SIG-M5 (cell line): Measurements from ENCODE around the gene EYA3.

Experiments
- DNase-seq: peaks from one replicate; lab custom pipeline; 2025; lab: John Stamatoyannopoulos, UW

Gene EYA3

DNA sequence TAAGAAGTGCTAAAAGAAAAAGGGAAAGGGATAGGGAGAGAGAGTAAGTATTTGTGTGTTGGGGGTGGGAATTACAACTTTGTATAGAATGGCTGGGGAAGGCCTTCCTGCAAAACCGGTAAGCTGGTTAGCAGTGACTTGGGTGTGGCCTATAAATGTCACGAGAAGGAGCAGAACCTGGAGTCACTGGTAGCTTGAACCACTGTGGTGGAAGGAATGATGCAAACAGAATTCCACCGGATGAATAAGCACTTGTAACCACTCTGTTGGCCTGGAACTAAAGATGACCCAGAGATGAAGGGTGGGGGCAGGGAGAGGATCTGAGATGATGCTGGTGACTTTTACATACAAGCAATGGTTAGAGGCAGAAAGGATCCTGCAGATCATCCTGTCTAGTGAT, 119.7 kb downstream of the EYA3 start:
- no peak for DNase-seq

- DNase-seq: no peak
These were observed 120.4 kb downstream of the EYA3 start for GRCh38 chr1:27967884-27968466.

- DNase-seq: no peak
These were observed 121.1 kb downstream of the EYA3 start for GRCh38 chr1:27967106-27967883.

GRCh38 chr1:27966402-27967105, 121.9 kb downstream of the EYA3 start:
- no peak for DNase-seq

DNA sequence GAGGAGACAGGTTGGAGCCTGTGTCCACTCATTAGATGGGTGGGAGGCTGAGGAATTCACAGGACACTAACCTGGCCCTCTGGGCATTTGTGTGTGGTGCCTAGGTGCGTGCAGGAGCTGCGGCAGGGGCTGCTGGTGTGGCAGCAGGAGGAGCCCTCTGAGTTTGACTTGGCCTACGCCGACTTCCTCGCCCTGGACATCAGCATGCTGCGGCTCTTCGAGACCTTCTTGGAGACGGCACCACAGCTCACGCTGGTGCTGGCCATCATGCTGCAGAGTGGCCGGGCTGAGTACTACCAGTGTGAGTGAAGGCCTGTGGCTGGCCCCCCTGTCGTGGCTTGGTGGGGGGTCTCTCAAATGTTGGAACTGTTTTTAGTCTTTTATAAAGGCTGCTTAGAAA, 125.0 kb downstream of the EYA3 start:
- no peak for DNase-seq

- DNase-seq: no peak
These were observed 126.7 kb downstream of the EYA3 start for GRCh38 chr1:27961646-27962221.

DNA sequence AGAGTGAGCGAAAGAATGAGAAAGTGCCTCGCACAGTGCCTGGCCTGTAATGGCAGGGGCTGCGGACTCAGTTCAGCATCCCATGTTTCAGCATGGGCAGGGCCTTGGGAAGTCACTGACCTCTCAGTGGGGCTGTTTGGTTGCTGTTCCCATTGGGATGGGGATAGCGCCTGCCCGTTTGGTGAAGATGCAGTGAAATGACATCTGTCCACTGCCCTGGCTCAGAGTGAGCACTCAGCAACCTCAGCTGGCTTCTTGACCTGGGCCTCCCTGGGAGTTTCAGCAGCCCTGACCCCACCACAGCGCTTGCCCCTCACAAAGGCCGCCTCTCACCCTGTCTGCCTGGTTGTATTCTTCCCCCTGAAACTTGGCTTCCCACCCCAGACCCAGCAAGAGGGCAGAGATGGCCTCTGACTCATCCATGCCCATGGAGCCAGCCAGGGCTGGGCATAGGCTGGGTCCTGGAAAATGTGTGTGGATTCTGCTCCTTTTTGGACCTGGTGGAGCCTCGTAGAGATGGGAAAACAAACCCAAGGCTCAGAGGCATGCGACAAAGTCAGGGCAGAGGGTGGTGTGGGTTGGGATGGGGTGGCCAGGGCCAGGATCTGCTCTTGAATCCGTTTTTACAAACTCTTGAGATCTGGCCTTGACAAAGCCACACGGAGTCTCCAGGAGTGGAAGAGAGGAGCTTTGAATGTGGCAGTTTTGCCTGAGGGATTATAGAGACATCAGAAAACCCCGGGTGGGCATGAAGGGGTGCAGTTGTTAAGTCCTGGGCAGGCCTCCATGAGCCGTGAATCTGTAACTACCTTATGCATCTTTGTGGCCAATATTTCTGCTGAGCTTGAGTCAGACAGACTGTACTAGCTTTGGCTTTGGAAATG, 127.4 kb downstream of the EYA3 start:
- DNase-seq: no peak

GRCh38 chr1:27959792-27960603, 128.4 kb downstream of the EYA3 start, which contains the start of gene XKR8:
TSS of gene XKR8 (plus strand) at chr1:27959973. CDS start at chr1:27960070, 97 bp downstream.
- no peak for DNase-seq

GRCh38 chr1:27958513-27958912, 129.9 kb downstream of the EYA3 start:
- no peak for DNase-seq

GRCh38 chr1:27957655-27958054, 130.8 kb downstream of the EYA3 start:
- no peak for DNase-seq

DNA sequence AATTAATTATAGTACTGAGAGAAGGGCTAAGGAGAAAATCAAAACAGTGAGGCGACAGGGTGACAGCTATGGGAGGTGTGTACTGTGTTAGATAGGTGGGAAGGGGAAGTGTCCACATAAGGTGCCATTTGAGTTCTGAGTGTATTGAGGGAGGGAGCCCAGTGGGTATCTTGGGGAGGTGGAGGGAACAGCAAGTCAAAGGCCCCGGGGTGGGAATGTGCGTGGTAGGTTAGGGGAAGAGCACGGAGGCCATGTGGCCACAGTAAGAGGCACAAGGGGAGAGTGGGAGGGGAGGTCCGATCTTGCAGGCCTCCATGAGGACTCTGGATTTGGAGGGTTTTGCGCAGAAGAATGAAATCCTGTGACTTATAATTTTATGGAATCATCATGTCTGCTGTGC, 131.6 kb downstream of the EYA3 start:
- DNase-seq: no peak

GRCh38 chr1:27955076-27955475, 133.3 kb downstream of the EYA3 start:
- DNase-seq: no peak

GRCh38 chr1:27954186-27954585, 134.2 kb downstream of the EYA3 start:
- DNase-seq: no peak

DNA sequence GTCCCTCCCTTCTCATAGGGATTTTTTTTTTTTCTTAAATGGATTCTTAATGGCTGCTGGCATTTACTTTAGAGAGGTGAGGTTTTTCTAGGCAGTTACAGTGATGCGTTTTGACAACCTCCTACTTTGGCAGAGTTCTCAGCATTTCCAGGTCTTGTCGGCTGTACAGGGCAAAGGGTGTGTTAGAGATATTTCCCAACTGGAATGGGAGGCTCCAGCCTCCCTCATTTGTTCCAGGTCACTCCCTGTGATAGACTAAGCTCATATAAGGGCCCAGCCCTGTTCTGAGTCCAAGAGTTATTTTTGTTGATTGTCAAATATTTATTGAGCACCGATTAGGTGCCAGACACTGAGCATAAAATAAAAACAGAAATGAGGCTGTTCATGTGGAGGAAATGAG, 136.3 kb downstream of the EYA3 start:
- no peak for DNase-seq

GRCh38 chr1:27951396-27951795, 137.0 kb downstream of the EYA3 start:
- DNase-seq: no peak

GRCh38 chr1:27949027-27949426, 139.4 kb downstream of the EYA3 start:
- no peak for DNase-seq

DNA sequence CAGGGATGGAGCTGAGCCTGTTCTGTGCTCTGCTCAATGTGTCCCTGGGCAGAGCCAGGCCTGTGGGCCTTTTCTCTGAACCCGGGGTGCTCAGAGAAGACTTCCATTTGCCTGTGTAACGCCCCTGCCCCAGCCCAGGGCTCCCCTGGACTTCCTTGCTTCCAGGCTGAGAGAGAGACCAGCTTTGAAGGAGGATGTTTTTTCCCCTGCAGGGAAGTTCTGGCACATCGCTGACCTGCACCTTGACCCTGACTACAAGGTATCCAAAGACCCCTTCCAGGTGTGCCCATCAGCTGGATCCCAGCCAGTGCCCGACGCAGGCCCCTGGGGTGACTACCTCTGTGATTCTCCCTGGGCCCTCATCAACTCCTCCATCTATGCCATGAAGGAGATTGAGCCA, 143.4 kb downstream of the EYA3 start:
- DNase-seq: no peak

GRCh38 chr1:27941671-27942540, 146.5 kb downstream of the EYA3 start:
- no peak for DNase-seq

GRCh38 chr1:27940870-27941560, 147.4 kb downstream of the EYA3 start:
- DNase-seq: no peak
